OCI-LY1 (cell line): ENCODE results near the gene SGSM1.

Experiments
- CTCF ChIP-seq: fragments of 200-600 bp; sonication (generic), shearing (Covaris generic); IDR thresholded peaks from 2 replicates; pipeline ENCODE4 v1.5.1; 2017; ENCODE audit warnings: mild to moderate bottlenecking, antibody characterized with exemption, low read length, moderate library complexity, mixed read lengths
- EZH2 ChIP-seq: fragments of 200-600 bp; sonication (generic), shearing (Covaris generic); IDR thresholded peaks from 2 replicates; pipeline ENCODE4 v1.8.0; 2017; ENCODE audit warnings: borderline replicate concordance, mixed run types, mild to moderate bottlenecking, antibody characterized with exemption, low read length, moderate library complexity, mixed read lengths

GRCh38 chr22:24901448-24901847 is 95.4 kb downstream of the SGSM1 start:
- TF ChIP-seq CTCF (no peak), EZH2 (no peak)
